Kidney (tissue), 14 donors: ENCODE results near the gene LRRC1. TPM values are rescaled to one million over a fixed set of nuclear protein-coding genes. Genes with fewer than 3 reads are reported as not detected.

ENCODE experiments used
- DNase-seq, 5 donors: peaks; one replicate each; pipeline ENCODE4 v3.0.0-alpha.2; 2013 to 2020
- FAIRE-seq: peaks from 2 replicates; lab custom pipeline; 2012; peaks lifted over from hg19 to GRCh38; lab: Jason Lieb, UNC
- H3K27ac ChIP-seq, 2 donors: one replicate each; pipeline ENCODE4 v1.7.0; 2013; ENCODE audit warnings: low read depth in 2 of 2, low read length in 2 of 2, inconsistent platforms in 1 of 2
- H3K27me3 ChIP-seq: one replicate; pipeline ENCODE4 v1.7.1; 2013; ENCODE audit warnings: low read length, inconsistent platforms; ENCODE audit not compliant: control insufficient read depth, insufficient read depth
- H3K36me3 ChIP-seq, 3 donors: one replicate each; pipeline versions ENCODE4 v1.7.0 to v1.7.1; 2013; ENCODE audit warnings: low read length in 3 of 3, control low read depth in 1 of 3, inconsistent platforms in 1 of 3; ENCODE audit not compliant: insufficient read depth in 3 of 3, control insufficient read depth in 2 of 3
- H3K4me1 ChIP-seq, 3 donors: one replicate each; pipeline versions ENCODE4 v1.7.0 to v1.7.1; 2013; ENCODE audit warnings: low read length in 3 of 3, inconsistent platforms in 1 of 3, low read depth in 1 of 3; ENCODE audit not compliant: control insufficient read depth in 2 of 3, insufficient read depth in 2 of 3
- H3K4me3 ChIP-seq, 3 donors: one replicate each; pipeline versions ENCODE4 v1.7.0 to v1.8.1; 2013; ENCODE audit warnings: low read length in 3 of 3, control low read depth in 1 of 3, inconsistent platforms in 1 of 3
- H3K9ac ChIP-seq, 3 donors: one replicate each; pipeline versions ENCODE4 v1.7.0 to v1.7.1; 2013; ENCODE audit warnings: low read length in 3 of 3, control low read depth in 1 of 3, inconsistent platforms in 1 of 3
- H3K9me3 ChIP-seq, 3 donors: one replicate each; pipeline versions ENCODE4 v1.7.0 to v1.7.1; 2013; ENCODE audit warnings: low read length in 3 of 3, control low read depth in 1 of 3, inconsistent platforms in 1 of 3; ENCODE audit not compliant: control insufficient read depth in 2 of 3, insufficient read depth in 1 of 3
- intact Hi-C: fragments of 100-400 bp; cut with DNase I; formaldehyde crosslinking; loops from one replicate; pipeline ENCODE4 v1.11.1; 2022
- polyA plus RNA-seq: library from polyadenylated mRNA; stranded (reverse); fragments of 350-450 nt; fragmentation: Illumina TruSeq; extraction: RNeasy Lipid Tissue Mini Kit (QIAGEN cat#74804); gene quantifications from one replicate; pipeline ENCODE4 v1.2.3, GENCODE V29; 2014; ENCODE audit warnings: low read depth, low replicate concordance; ENCODE audit not compliant: insufficient read depth
- total RNA-seq: library from RNA; stranded (reverse); fragmentation: NEBNext Ultra II Directional; extraction: Animal tissue kit (Norgen Biotek cat#: 25700); gene quantifications from one replicate; pipeline ENCODE4 v1.2.1, GENCODE V29; 2021
- TF ChIP-seq, protein P1 (sequence below): IDR thresholded peaks from 3 replicates; pipeline ENCODE4 v1.5.1; 2012; ENCODE audit warnings: mild to moderate bottlenecking, moderate library complexity, borderline replicate concordance; ENCODE audit not compliant: insufficient read depth; ENCODE audit errors: extremely low read depth
- donor health status: control.
- donor health status: control.
- donor health status: control.
- donor health status: control.
- donor health status: control.
- donor health status: DM: yes; HTN: yes; CAD: no.
- donor health status: Normal renal cell carcinoma (clear cell type).

LRRC1 gene
- total and polyA plus RNA-seq, 2 donors from 2014 or later, result 7.8 to 12.6 TPM

DNA sequence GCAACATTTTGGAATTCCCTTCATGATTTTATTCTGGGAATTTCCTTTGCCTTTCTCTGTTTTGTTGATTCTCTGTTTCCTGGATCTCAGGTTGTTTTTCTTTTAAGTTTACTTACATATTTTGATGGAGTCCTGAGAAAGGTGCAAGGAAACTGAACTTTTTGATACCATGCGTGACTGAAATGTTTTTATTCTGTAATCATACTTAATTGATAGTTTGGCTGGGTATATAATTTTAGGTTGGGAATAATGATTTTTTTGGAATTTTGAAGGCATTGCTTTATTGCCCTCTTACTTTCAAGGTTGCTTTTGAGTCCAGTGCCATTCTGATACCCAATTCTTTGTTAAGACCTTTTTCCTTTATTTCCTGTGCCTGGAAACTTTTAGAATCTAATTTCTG, 45.2 kb downstream of the LRRC1 start:
- DNase-seq (no peak), FAIRE-seq (no peak)
- intact Hi-C loops, result no loop called here
- H3K9me3 ChIP-seq, result no peaks in the 10 kb centered on the region
- no peak overlapping the region for H3K4me3 ChIP-seq
- no peak overlapping the region for H3K27ac ChIP-seq
- H3K4me1 ChIP-seq, result no peaks in the 10 kb centered on the region
- no peaks in the 10 kb centered on the region for H3K36me3 ChIP-seq
- no peaks in the 10 kb centered on the region for H3K27me3 ChIP-seq
- TF ChIP-seq, protein P1, sequence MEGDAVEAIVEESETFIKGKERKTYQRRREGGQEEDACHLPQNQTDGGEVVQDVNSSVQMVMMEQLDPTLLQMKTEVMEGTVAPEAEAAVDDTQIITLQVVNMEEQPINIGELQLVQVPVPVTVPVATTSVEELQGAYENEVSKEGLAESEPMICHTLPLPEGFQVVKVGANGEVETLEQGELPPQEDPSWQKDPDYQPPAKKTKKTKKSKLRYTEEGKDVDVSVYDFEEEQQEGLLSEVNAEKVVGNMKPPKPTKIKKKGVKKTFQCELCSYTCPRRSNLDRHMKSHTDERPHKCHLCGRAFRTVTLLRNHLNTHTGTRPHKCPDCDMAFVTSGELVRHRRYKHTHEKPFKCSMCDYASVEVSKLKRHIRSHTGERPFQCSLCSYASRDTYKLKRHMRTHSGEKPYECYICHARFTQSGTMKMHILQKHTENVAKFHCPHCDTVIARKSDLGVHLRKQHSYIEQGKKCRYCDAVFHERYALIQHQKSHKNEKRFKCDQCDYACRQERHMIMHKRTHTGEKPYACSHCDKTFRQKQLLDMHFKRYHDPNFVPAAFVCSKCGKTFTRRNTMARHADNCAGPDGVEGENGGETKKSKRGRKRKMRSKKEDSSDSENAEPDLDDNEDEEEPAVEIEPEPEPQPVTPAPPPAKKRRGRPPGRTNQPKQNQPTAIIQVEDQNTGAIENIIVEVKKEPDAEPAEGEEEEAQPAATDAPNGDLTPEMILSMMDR, result no peak
- H3K9ac ChIP-seq, result no peak overlapping the region

DNA sequence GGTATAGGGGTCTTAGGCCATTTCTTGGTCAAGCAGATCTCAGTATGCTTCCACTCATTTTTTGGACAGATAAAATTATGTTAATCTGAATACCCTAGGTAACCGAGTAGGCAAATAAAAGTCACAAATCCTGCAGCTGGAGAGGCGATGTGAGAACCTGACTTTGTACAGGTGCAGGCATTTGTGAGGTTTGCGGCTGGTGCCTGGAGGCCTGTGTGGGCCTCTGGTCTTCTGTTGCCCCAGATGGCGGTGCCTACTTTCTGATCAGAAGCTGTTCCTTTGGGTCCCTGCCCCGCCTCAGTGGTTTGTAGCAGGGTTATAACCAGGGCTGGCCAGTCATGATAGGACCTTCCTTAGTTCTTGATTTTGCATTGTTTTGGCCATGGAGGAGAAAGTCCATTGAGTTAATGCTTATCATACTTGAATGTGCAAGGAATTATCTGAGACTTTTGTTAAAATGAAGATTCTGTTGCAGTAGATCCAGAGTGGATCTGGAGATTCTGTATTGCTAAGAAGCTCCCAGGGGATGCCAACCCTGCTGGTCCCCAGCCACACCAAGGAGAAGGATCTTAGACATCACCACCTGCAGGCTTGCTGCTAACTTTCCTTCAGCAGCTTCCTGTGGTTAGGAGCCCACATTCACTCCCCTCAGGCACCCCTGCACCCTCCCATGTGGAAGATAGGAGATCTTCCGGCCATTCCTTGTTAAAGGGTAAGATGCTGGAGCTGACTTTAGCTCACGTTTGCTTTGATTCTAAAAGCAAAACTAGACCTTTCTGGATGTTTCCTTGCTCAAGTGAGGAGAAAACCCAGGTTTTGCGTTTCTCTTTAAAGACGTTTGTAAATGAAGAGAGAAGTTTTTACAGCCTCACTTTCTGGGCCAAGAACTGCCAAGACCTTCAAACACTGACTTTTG, 50.7 kb downstream of the LRRC1 start:
- Histone ChIP-seq H3K9ac (no peak overlapping the region), H3K4me1 (no peaks in the 10 kb centered on the region), H3K9me3 (no peaks in the 10 kb centered on the region), H3K27me3 (no peaks in the 10 kb centered on the region), H3K27ac (no peak overlapping the region), H3K36me3 (no peaks in the 10 kb centered on the region), H3K4me3 (no peak overlapping the region)
- TF ChIP-seq, protein P1, result no peak
- intact Hi-C loops, result no loop called here
- peak in 1 of 5 donors; percentile 21 for DNase-seq
- no peak for FAIRE-seq

DNA sequence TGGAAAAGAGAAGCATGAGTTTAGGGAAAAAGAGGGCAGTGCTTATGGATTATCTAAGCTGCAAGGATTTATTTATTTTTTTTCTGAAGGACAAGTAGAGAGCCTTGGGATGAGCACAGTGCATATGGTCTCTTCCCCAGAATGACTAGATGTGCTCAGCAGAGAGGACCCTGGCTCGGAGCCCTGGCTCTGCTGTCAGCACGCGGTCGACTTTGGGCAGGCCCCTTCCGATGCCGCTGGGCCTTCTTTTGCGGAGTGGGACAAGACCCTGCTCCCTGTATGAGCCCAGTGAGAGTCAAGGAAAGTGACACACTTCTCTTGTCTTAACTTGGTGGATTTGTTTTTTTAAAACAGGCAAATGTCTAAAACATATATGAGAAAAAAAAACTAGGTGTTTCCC, 51.4 kb downstream of the LRRC1 start:
- Histone ChIP-seq H3K27me3 (no peaks in the 10 kb centered on the region), H3K4me3 (no peak overlapping the region), H3K36me3 (no peaks in the 10 kb centered on the region), H3K27ac (no peak overlapping the region), H3K4me1 (no peaks in the 10 kb centered on the region), H3K9ac (no peak overlapping the region), H3K9me3 (no peaks in the 10 kb centered on the region)
- no peak for FAIRE-seq
- DNase-seq, result no peak
- intact Hi-C loops, result no loop called here
- TF ChIP-seq, protein P1, result no peak
